Left colon (tissue), 2 donors: Measurements from ENCODE around the gene FBXW8. TPM values are rescaled to one million over a fixed set of nuclear protein-coding genes. Genes with fewer than 3 reads are reported as not detected.

Experiments used
- ATAC-seq: fragments of 200-7000 bp; cut with Tn5 transposase; one replicate; pipeline ENCODE4 v1.9.1; 2020; ENCODE audit warnings: mild to moderate bottlenecking, moderate library complexity
- DNase-seq, 2 donors: peaks; one replicate each; pipeline ENCODE4 v3.0.0-alpha.2; 2020
- intact Hi-C, 2 donors: fragments of 100-400 bp; cut with DNase I in 1 of 2; cut with micrococcal nuclease in 1 of 2; formaldehyde crosslinking; loops; one replicate each; pipeline versions ENCODE4 v1.11.2 to v1.14.0; 2022; cut with DNase I, micrococcal nuclease
- total RNA-seq, 2 donors: library from RNA; stranded (reverse); fragmentation: NEBNext Ultra II Directional; extraction: Animal tissue kit (Norgen Biotek cat#: 25700); gene quantifications; one replicate each; pipeline ENCODE4 v1.2.1, GENCODE V29; 2021
- donor health status: DM: no; HTN: no; CAD: no.
- donor health status: DM: yes; HTN: yes; CAD: no.

FBXW8 gene
- total RNA-seq, 2 donors from 2014 or later: 9.0 to 14.4 TPM

DNA sequence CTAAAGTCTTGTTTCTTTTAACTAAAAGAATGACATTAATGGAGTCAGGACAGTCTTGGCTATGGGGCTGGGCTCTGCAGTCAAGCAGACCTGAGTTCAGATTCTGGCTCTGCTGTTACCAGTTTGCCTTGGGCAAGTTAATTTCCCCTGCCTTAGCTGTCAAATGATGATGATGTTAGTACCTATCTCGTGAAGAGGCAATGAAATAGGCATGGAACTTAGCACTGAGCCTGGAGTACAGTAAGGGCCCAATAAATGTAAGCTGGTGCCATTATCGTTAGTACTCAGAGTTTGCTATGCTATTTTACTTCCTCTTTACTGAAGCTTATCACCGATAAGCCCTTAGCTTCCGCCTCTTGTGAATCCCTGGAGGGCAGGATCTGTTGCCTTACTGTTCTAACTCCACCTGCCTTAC lies 8.5 kb downstream of the FBXW8 start:
- intact Hi-C loops: no loop called here
- ATAC-seq (peak; percentile 92), DNase-seq (peak in 1 of 2 donors; percentile 47)

DNA sequence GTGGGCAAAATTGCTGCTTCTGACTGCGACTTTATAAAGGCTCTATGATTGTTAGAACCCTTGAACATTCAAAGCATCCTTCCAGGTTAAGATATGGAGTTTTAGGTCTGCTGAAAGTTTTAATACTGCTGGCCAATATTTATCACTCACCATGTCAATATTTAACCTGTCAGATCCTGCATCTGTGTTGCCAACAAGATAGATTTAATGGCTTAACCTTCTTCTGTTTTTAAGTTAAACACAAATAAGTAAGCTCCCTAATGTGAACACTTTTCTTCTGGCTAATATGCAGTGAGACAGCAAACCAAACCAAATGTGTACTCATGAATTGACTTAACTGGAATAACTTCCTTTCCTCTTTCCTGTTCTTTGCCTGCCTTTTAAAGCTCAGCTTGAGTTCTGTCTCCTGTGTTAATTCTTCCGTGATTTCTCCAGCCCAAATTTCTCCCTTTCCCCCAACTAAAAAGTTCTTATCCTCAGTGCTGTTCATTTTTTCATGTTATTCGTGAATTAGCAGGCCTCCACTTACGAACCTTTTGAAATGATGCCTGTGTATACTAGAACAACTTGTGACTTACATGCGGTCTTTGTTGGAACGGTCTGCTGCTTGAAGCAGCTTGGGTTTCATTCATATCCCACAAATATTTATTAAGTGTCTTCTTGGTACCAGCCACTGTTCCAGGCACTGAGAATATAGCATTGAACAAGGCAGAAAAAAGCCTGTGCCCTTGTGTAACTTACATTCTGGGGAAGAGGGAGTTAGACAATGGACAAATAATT lies 9.1 kb downstream of the FBXW8 start:
- intact Hi-C loops: no loop called here
- ATAC-seq: peak; percentile 16
- DNase-seq: no peak

DNA sequence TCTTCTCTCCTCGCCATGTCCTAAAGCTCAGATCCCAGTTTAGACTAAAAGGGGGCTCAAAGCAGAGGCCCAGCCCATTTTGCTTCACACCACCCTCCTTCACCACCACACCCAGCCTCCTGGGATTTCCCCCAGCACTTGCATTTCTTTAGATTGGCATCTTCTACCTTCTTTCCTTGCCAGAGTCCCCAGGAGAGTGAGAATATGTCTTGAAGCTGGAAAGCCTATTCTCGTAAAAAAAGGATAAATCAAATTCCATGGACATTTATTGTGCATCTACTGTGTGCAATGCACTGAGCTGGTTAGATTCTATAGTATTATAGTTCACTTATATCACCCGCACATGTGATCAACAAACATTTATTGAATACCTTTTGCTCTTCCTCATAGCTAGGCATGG lies 10.2 kb downstream of the FBXW8 start:
- ATAC-seq: peak; percentile 24
- intact Hi-C loops: no loop called here
- no peak for DNase-seq

DNA sequence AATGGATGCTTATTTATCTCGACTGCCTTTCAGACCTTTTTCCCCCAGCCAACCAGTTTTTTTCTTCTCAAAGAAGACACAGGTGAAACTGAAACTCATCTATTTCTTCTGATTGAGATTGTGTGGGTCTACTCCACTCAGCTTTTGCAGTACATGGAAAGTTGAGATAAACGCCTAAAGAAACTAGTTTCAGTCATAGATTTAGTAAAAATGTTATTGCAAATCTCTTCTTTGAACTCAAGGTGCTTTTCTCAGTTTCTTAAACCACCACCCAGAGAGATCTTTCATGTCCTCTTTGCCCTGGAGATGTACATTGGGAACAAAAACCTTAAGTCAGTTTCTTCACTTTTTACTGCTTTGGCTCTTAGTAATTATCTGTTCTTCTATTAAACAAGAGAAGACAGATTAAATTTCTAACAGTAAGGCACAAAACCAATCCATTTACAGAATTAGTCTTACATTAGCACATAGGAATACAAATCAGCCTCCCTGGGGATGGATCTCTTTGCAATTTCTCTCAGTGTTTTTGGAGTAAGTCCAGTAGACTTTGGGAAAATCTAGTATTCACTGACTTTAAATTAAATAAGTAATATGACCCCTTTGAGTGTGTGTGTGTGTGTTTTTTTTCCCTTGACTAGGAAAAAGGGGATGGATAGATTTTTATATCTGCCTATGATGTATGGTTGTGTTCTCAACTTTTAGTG lies 11.6 kb downstream of the FBXW8 start:
- intact Hi-C loops: no loop called here
- ATAC-seq: no peak
- DNase-seq: no peak

DNA sequence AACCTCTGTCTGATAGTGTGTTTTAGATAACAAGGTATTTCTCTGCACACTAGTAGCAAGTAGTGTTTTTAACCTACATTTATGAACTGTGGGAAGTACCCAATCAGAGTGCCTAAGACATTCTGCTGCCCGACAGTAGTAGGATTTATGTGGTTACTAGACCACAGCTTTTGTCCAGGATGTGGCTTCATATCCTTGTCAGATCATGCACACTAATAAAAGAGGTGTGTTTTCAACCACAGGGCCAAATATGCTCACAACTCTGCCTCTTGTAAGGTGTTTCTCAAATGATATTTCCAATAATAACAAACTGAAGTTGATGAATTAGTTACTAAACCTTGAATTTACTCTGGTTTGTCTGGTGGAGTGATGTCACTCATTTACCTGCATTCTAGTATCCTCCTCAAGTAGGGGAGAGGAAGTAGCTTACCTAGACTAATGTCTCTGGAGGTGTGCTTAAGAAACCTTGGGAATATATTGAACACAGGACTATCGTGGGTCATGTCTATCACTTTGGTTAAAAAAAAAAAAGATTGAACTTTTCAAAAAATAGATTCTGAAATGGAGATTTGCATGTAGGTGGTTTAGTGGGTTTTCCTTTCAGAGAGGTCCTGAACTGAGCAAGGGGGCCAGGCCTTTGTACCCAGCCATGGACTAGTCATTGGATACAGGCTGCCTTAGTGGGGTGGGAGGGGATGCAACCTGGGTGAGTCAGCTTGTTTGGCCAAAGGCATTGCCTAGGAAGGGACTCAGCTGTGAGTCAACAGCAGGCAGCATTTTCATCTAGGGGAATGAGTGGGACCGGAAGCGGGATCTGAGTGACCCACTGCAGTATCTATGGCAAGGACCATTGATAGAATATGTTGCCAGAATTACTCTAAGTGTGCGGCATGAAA lies 14.1 kb downstream of the FBXW8 start:
- ATAC-seq (no peak), DNase-seq (no peak)
- intact Hi-C loops: no loop called here

DNA sequence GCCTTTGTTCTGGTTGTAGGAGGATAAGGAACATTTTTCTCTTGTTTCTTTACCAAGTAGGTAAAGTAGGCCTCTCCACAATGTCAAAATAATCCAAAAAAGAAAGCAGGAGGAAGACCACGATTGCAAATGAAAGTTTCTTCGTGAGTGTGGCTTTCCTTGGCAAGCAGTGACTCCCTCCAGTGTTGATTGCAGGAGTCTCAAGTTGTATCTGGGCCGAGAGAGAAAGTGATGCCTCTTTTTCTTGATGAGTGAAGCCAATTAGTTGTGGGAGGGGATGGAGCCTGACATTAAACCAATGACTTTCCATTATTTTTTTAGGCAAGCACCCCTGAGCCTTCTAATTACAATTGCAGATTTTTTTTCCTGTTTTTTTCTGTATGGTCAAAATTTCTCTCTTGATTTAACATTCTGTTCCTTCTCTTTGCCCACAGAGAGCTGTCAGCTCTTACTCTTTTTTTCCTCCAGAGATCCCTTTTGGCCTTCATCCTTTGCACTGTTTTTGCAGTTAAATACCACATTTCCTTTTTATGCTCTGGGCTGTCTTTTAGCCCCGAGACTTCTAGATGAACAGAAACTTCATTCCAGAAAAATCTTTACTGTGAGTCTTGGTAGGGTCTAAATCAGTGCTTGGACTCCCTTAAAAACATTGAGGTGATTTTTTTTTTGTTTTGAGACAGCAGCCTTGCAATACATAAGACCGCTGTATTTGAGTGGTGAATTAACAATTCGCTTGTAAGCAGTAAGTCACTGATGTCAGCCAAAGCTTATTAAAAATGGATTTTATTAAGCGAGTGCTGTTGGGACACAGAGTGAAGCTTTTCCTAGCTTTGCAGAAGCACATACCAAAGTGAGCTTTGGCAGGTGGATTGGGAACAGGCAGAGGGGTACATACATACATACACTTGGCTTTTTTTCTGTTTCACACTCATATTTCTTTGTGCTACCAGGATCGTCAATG lies 15.8 kb downstream of the FBXW8 start:
- ATAC-seq (no peak), DNase-seq (no peak)
- intact Hi-C loops: no loop called here

DNA sequence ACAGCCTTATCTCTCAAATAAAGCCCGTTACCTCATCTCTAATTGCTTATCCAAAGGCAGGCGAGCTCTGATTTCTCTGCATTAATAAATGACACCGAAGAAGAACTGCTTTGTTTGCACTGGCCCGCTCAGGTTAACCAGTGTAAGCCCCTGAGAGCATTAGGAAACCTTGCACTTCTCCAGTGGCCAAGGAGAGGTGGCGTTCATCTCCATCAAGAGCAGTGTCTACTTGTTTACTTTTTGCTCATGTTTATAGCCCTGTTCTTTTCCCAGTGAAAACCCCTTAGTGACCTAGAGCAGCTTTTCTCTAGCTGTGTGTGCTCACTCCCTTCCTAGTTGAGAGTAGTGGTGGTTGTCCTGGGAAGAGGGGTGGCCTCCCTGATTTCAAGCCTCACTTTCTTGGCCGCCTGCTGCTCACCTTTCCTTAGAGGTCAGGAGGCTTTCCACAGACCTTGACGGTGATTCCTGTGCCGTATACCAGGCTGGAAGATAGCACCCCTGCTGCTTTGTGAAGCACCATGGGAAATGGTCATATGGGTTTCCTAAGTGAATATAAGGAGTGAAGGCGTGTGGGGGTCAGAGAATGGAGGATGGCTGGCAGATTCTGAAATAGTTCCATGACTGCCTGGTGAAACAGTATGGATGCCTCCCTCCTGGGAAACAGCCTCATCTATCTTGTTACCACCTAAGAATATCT lies 16.6 kb downstream of the FBXW8 start:
- intact Hi-C loops: no loop called here
- DNase-seq (no peak), ATAC-seq (no peak)

DNA sequence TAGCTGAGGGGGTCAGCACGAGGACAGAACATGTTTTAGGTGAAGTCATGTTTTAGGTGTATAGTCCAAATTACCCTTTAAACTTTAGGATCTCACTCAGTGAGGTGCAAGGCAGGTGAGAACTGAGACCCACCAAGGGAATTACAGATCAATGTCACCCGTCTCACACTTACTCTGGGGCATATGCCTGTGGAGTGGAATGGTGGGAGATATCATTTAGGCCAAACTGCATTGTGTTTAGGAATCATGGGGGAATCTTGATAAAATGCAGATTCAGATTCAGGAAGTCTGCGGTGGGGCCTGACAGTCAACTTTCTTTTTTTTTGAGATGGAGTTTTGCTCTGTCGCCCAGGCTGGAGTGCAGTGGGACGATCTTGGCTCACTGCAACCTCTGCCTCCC lies 17.8 kb downstream of the FBXW8 start:
- no peak for DNase-seq
- intact Hi-C loops: no loop called here
- ATAC-seq: no peak

DNA sequence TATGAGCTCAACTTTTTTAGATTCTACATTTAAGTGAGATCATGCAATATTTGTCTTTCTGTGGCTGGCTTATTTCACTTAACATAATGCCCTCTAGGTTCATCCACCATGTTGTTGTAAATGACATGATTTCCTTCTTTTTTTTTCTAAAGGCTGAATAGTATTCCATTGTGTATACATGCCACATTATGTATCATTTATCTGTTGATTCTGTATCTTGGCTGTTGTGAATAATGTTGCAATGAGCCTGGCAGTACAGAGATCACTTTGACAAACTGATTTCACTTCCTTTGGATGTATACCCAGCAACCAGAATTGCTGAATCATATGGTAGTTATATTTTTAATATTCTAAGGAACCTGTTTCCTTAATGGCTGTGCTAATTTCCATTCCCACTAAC lies 19.1 kb downstream of the FBXW8 start:
- ATAC-seq (no peak), DNase-seq (no peak)
- intact Hi-C loops: no loop called here

DNA sequence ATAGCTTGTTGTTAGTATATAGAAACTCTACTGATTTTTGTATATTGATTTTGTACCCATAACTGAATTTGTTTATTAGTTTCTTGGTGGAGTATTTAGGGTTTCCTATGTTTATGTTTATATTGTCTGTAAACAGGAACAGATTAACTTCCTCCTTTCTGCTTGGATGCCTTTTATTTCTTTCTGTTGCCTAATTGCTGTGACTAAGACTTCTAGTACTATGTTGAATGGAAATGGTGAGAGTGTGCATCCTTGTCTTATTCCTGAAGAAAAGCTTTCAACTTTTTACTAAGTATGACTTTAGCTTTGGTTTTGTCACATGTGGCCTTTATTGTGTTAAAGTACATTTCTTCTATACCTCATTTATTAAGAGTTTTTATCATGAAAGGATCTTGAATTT lies 20.9 kb downstream of the FBXW8 start:
- DNase-seq (no peak), ATAC-seq (no peak)
- intact Hi-C loops: no loop called here

DNA sequence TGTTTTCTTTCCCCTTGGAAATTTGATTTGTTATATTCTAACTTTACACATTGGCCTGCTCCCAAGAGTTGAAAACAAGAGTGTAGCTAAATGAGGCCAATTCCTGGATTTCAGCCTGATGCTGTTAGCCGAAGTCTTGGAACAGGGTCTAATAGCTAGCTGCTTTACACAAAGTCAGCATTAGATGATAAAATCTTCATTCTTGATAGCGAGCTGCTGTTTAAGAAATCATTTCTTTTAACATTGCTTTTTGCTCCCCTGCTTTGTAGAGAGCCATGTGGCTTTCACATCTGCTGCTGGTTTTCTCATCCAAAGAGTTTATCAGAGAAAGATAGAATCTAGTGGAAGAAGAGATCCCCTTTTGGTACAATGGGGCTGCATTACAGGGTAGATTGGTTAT lies 22.3 kb downstream of the FBXW8 start:
- ATAC-seq (no peak), DNase-seq (no peak)
- intact Hi-C loops: no loop called here

DNA sequence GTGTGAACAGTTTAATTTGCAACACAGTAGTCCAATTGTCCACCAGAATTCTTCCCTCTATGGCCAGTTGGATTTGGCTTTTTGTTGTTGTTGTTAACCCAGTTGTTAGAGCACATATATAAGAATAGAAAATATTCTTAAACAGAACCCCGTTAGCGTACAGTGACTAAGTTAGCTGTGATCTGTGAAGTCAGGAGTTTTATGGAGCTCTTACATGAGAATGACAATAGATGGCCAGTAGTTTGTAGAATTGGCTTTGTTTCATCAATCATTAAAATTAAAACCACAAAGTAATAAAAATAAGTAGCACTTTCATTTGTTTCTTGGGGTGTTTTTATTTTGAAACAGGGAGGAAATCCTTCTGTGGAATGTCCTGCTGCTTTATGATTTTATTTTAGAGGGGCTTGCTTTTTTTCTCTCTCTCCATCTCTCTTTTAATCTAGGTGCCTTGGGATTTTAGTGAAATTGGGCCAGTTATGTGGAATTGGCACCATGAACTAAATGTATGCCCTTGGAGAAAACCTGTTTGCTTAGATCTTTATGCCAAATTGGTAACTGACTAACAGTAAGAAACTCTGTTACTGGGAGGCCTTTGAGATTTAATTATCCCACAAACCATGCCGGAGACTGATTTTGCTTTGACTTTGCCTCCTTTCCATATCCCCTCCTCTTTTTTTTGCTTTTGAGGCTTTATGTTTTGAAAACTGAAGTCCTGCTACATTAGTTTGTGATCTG lies 22.9 kb downstream of the FBXW8 start:
- intact Hi-C loops: no loop called here

DNA sequence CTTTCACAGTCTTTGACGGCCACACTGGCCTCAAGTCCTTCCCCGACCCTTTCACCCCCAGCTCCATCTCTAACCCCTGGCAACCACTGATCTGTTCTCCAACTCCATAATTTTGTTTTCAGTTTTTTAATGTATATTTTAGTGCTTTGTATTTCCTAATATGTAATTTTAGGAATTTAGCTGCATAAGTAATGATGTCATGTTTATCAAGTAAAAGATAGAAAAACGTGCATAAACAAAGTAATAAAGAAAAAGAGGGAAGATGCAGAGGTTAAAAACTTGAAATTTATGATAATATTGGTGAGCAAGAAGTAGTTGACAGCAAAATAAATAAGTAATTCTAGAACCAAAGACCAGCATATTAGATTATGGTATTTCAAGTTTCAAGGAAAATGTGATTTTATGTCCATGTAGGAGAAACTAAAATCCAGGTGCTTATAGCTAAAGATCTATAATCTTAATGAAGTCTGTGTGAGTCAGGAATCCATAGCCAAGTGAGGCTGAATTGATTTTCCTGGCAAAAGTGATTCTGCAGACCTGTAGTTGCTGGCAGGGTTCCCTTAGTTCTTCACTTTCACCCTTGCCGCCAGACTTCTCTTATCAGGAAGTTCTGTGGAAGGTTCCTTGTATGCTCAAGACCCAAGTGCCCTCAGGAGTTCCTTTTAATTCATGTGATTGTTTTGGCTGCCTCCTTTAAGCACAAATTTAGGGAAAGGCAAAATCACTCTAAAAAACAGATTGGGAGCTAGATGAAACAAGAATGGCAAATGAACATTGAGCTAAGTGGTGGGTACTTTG lies 24.4 kb downstream of the FBXW8 start:
- DNase-seq (no peak), ATAC-seq (peak; percentile 70)
- intact Hi-C loops: no loop called here

More for the DNA sequence above, 22.9 kb downstream of the FBXW8 start:
- DNase-seq (no peak), ATAC-seq (no peak)

DNA sequence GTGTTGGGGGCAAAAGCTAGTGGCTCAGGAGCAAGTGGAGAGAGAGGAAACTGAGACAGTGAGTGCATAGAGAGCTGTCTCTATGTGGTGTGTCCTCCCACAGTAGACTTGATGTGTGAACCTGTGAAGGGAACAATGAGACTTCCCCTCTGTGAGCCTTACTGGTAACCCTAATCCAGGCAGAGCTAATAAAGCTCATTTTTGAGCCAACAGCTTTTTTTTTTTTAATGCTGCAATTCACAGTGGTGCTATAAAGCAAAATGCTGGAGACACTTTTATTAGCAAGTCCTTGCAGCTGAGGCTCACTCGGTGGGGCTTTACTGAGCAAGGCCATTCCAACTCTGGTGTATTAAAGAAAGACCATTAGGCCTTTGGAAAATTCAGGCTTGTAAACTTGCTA lies 26.9 kb downstream of the FBXW8 start:
- intact Hi-C loops: no loop called here
- no peak for DNase-seq
- no peak for ATAC-seq

DNA sequence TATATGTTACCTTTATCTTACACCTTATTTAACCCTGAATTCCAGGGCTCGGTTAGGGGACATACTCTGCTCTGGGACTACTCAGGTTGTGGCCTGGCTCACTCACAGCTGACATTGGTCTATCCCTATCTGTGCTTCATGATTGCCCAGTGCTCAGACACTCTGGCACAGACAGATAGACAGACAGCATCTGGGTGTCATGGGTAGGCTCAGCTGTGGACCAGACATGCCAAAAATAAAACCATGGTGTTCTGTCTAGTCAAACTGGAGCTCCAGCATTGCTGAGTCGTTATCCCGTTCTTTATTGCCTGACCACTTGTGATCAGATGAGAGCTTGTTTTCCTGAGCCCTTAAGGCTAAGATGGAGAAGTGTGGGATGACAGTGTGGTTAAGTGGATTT lies 29.0 kb downstream of the FBXW8 start:
- DNase-seq (no peak), ATAC-seq (no peak)
- intact Hi-C loops: no loop called here

DNA sequence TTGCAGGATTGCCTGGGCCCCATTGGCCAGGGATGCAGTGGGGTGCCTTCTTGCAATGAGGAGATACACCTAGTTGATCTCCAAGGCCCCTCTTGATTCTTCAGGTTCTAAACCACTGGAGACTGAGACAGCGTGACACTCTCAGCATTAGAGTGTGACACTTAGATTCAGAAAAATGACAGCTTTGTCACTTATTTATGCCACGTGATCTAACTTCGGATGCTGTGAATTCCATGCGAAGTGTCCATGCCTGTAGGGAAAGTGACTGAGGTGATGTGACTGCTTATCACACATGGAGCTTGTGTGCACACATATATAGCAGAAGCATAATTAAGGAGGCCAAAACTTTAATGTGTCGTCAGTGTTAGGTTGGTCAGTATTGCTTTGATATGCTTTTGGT lies 30.4 kb downstream of the FBXW8 start:
- DNase-seq: no peak
- no peak for ATAC-seq
- intact Hi-C loops: no loop called here
